Astrocyte of the spinal cord (primary cell): ENCODE measurements around the gene PTCD3.

Source experiments
- DNase-seq: peaks from one replicate; pipeline ENCODE4 v3.0.0; 2011; ENCODE audit warnings: low read depth, low spot score
- H3K4me3 ChIP-seq: 2 replicates; pipeline ENCODE4 v1.5.1; 2011; ENCODE audit warnings: low read depth, mild to moderate bottlenecking, low read length, moderate library complexity
- CTCF ChIP-seq: IDR thresholded peaks from 2 replicates; pipeline ENCODE4 v1.5.1; 2012; ENCODE audit warnings: low read depth, mild to moderate bottlenecking, low read length, inconsistent platforms
- in situ Hi-C: cut with HindIII; loops from 2 replicates; pipeline ENCODE4 v1.10.0; 2017; ENCODE audit warnings: low sequenced_read_pairs

PTCD3 gene

GRCh38 chr2:86124683-86125082, 18.6 kb downstream of the PTCD3 start:
- no peak for TF ChIP-seq CTCF
- H3K4me3 ChIP-seq: no peak overlapping the region
- DNase-seq: no peak
- in situ Hi-C loops: no loop called here

DNA sequence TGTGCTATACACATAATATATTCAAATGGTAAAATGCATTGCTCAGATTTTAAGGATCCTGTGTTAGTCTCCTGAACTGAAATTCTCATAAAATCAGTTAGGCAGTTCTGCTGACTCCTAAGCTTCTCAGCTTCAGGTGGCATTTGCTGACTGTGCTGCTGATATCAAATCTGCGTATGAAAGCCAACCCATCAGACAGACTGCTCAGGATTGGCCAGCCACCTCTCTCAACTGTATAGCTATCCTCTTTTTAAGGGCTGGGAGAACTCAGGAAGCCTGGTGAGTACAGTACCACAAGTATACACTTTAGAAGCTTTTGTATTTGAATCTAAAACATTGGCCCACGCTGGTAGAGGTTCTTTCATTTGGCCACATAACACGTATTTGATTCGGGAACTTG, 28.7 kb downstream of the PTCD3 start:
- in situ Hi-C loops: no loop called here
- no peak for TF ChIP-seq CTCF
- no peak overlapping the region for H3K4me3 ChIP-seq
- no peak for DNase-seq

- TF ChIP-seq CTCF: no peak
- DNase-seq: no peak
- no peak overlapping the region for H3K4me3 ChIP-seq
- in situ Hi-C loops: no loop called here
Observed at GRCh38 chr2:86135653-86136052, 29.6 kb downstream of the PTCD3 start.

DNA sequence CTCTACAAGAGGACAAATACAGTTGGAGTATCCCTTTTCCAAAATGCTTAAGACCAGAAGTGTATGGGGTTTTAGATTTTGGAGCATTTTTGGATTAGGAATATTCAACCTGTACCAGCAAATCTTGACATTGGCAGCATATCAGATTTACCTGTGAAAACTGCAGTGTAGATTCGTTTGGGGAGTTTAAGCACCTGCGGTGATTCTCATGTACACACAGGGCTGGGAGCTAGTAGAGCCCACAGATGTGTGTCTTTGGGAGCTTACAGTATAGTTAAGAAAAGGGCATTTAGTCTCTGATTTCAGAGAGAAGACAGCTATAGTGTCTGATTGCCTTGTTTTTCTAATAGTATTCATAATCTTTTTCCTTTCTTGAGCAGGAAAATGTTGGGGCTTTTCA, 30.1 kb downstream of the PTCD3 start:
- in situ Hi-C loops: no loop called here
- no peak for TF ChIP-seq CTCF
- no peak for DNase-seq
- H3K4me3 ChIP-seq: no peak overlapping the region

DNA sequence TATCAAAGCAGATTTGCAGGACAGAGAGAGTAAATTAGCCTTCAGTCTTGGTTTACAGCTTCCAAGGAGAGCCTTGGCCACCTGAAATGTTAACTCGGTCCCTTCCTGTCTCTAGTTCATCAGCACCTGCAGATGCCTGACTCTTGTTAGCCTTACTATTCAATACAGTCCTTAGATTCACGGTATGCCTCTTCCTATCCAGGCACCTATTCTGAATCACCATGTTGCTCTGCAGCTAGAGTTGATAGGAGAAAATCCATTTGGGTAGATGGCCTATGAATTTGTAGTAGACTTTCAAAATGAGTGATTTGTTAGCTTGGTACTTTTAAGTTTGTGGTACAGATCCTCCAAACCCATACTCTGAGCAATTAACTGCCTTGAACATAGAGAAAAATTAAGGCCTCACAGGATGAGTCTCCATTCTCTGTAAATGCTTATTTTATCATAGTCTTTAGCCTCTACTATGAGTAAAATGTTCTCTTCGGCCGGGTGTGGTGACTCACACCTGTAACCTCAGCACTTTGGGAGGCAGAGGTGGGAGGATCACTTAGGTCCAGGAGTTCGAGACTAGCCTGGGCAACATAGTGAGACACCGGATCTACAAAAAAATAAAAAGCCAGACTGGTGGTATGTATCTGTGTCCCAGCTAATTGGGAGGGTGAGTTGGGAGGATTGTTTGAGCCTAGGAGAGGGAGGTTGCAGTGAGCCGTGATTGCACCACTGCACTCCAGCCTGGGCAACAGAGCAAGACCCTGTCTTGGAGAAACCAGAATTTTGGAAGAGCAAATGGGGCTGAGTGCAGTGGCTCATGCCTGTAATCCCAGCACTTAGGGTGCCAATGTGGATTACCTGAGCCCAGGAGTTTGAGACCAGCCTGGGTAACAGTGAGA, 32.9 kb downstream of the PTCD3 start:
- no peak for TF ChIP-seq CTCF
- in situ Hi-C loops: no loop called here
- DNase-seq: no peak
- no peak overlapping the region for H3K4me3 ChIP-seq

DNA sequence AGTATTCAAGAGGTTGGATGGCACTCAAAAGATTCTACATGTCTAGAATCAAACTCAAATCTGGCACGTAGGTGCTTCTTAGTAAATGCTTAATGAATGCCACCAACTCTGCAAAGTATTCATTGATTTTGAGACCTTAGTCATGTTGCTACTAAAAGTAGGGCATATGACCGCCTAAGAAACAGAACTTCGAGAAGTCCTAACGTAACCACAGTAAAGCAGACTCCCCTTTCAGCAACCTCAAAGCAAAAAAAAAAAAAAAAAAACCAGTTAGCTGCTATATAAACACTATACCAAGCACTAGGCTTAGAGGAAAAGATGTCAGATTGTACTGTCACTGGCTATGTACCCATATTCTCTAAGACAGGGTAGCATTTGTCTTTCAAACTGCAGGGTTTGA, 33.9 kb downstream of the PTCD3 start:
- TF ChIP-seq CTCF: no peak
- DNase-seq: no peak
- in situ Hi-C loops: no loop called here
- no peak overlapping the region for H3K4me3 ChIP-seq
